NB4 (cell line): ENCODE results near the gene EVA1A.

Source experiments
- DNase-seq: peaks from one replicate; pipeline ENCODE4 v3.0.0; 2010; ENCODE audit warnings: low read depth
- H3K4me3 ChIP-seq: one replicate; pipeline ENCODE4 v1.5.1; 2011; ENCODE audit warnings: mild to moderate bottlenecking, low read depth, low read length, moderate library complexity
- MYC ChIP-seq: IDR thresholded peaks from 2 replicates; pipeline ENCODE4 v1.6.1; 2011; ENCODE audit warnings: low read depth, low read length
- POLR2A ChIP-seq: IDR thresholded peaks from 2 replicates; pipeline ENCODE4 v1.6.1; 2011; ENCODE audit warnings: mild to moderate bottlenecking; ENCODE audit not compliant: insufficient read length; ENCODE audit errors: extremely low read depth
- TF ChIP-seq, protein P1 (sequence below): IDR thresholded peaks from one replicate; pipeline ENCODE4 v1.5.1; 2012; ENCODE audit warnings: low read depth, low read length
- TF ChIP-seq, protein P2 (sequence below): IDR thresholded peaks from 2 replicates; pipeline ENCODE4 v1.6.1; 2011; ENCODE audit warnings: low read depth, low read length

EVA1A gene

DNA sequence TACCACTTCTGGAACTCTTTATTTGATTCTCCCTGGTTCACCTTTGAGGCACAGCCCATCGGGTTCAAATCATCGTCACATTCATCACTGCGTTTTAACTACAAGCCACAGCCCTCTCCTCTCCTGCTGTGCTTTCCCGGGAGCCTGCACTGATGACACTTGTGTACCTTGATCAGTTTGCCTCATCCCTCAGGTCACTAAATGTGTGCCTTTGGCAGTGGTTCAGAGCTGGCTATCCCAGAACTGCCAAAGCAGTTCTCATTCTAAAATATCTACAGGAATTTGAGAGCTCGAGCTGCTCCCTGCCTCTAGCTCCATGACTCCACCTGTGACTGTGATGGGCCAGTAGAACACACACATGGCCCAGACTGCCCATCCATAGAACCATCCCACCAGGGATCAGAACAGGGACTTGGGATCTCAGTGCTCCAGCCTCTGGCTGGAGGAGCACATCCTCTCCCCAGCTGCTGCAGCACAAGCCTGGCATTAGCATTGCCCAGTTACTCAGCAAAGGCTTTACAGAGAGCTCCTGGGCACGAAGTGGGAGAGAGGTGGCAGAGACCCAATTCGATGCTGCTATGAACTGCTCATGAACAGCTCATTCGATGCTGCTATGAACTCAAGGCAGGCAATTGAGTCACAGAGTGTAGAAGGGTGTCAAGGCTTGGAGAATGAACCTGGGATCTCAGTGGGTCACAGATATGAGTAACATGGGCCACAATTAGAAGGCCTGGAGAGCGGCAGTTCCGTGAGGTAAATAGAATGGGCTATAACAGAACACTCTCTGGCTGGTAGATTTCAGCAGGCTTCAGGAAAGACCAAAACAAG is 41.9 kb downstream of the EVA1A start:
- no peak overlapping the region for H3K4me3 ChIP-seq
- TF ChIP-seq MYC: no peak
- no peak for TF ChIP-seq POLR2A
- TF ChIP-seq, protein P1, sequence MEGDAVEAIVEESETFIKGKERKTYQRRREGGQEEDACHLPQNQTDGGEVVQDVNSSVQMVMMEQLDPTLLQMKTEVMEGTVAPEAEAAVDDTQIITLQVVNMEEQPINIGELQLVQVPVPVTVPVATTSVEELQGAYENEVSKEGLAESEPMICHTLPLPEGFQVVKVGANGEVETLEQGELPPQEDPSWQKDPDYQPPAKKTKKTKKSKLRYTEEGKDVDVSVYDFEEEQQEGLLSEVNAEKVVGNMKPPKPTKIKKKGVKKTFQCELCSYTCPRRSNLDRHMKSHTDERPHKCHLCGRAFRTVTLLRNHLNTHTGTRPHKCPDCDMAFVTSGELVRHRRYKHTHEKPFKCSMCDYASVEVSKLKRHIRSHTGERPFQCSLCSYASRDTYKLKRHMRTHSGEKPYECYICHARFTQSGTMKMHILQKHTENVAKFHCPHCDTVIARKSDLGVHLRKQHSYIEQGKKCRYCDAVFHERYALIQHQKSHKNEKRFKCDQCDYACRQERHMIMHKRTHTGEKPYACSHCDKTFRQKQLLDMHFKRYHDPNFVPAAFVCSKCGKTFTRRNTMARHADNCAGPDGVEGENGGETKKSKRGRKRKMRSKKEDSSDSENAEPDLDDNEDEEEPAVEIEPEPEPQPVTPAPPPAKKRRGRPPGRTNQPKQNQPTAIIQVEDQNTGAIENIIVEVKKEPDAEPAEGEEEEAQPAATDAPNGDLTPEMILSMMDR: no peak
- TF ChIP-seq, protein P2, sequence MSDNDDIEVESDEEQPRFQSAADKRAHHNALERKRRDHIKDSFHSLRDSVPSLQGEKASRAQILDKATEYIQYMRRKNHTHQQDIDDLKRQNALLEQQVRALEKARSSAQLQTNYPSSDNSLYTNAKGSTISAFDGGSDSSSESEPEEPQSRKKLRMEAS: no peak
- DNase-seq: no peak

DNA sequence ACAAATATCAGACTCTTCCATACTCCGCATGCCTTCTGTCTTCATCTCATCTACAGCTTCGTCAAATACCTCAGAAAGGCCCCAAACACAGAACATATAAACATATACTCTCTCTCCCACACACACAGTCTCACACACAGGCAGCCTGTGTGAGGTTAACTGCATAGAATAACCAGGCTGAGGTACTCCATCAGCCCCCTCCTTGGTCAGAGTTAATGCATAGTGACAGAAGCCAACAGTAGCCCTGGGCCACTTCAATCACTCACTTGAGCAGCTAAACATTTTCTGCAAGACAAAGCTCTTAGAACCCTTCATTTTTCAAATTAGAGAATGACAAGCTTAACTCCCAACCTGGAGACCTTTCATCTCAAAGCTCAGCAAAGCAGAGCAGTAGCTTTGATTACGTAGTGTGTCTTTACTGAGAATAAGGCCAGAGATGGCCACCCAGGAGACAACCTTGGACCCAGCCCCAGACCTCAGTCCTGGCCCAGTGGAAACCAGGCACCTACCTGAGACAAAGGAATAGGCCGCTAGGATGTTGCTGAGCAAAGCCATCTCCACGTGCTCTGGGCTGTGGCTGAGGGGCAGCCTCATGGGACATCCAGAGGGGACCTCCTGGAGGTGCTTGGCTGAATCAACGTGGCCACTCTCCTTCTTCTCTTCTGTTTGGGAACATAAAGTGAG is 43.0 kb downstream of the EVA1A start:
- no peak overlapping the region for H3K4me3 ChIP-seq
- TF ChIP-seq, protein P1: no peak
- TF ChIP-seq POLR2A (no peak), MYC (no peak)
- TF ChIP-seq, protein P2: no peak
- DNase-seq: no peak

DNA sequence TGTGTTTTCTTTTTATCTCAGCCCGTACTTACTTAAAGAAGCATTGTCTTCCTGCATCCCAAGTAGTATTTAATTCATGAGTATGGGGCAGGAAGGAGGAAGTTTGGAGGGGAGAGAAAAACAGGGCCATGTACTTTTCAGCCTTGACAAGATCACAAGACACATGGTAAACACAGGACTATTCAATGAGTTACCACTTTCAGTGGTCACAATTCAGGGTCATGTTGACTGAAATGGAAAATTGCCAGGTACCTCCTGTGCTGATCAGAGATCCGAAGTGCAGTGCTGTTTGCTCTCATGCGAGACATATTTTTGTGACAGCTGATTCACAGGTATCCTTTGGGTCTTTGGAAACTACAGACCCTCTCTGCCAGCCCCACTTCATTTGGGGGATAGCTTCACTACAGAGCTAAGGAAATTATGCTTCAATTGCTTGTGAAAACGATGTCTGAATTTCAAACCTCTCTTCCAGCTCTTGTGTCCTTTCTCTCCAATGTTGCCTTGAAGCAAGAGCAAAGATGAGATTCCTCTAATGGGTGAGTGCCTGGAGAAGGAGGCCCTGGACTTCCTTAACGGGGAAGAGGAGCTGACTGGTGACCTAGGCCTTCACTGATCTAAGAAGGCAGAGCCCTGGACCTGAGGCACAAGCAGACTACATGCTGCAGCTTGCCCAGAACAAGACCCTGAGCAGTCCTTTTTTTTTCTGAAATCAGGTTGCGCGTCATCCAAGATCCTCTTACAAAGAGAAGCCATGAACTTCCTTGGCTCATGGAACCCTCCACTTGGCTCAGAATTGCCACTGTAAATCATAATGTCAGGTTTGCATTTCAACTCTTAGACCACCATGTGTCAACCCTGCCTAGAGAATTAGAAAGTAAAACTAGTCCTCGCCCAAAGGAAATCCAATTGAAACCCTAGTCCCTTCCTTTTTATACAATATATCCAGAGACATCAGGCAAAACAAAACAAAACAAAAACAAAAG is 44.1 kb downstream of the EVA1A start:
- no peak for TF ChIP-seq MYC
- TF ChIP-seq, protein P1: no peak
- TF ChIP-seq POLR2A: no peak
- TF ChIP-seq, protein P2: no peak
- H3K4me3 ChIP-seq: no peak overlapping the region
- DNase-seq: no peak

GRCh38 chr2:75515584-75516368 is 45.0 kb downstream of the EVA1A start:
- no peak for TF ChIP-seq POLR2A
- TF ChIP-seq, protein P2: no peak
- TF ChIP-seq, protein P1: no peak
- TF ChIP-seq MYC: no peak
- H3K4me3 ChIP-seq: no peak overlapping the region
- DNase-seq: no peak

DNA sequence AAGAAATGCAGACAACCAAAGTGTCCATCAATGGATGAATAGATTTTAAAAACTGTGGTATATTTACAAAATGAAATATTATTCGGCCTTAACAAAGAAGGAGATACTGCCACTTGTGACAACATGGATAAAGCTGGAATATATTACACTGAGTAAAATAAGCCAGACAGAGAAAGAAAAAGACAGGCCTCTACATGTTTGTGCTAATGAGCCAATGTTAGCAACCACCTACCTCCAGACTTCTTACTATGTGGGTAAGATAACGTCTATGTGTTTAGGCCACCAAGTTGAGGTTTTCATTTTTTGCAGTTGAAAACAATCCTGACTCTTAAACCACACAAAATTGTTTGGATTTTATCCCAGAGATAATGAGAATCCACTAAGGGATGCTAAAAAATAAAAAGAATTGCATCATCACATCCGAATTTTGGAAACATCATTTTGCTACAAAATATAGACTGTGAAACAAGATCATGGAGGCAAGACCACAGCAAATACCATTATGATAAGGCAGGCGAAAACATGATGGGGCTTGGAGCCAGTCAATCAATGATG is 47.0 kb downstream of the EVA1A start:
- TF ChIP-seq, protein P1: no peak
- TF ChIP-seq, protein P2: no peak
- TF ChIP-seq POLR2A (no peak), MYC (no peak)
- no peak overlapping the region for H3K4me3 ChIP-seq
- no peak for DNase-seq
